ENCODE data around the gene GGA1. TPM values are rescaled to one million over a fixed set of nuclear protein-coding genes. Genes with fewer than 3 reads are reported as not detected.

Gene GGA1
- total and polyA plus RNA-seq, 9 of the 15 experiments (the other 6 are each of a cell fraction or from before 2014, with no cell fraction given): 1.5 to 69.5 (median 31.6) TPM

GRCh38 chr22:37608477-37609239 is at the start of gene GGA1 (continued):
- TF ChIP-seq NONO (IDR thresholded peaks at IDR 0.05; ENCODE audit: low read depth in 2 of 2, low read length in 1 of 2) (no peak), POLR3G (IDR thresholded peaks at IDR 0.05; ENCODE audit: extremely low read depth, insufficient read length, insufficient replicate concordance) (no peak), NKRF (IDR thresholded peaks at IDR 0.05; ENCODE audit: borderline replicate concordance) (peak; percentile 92; the same call in 1 of the 2 replicates), TARDBP (IDR thresholded peaks at IDR 0.05) (0 out of 2 replicates have a peak, but pooled peaks have one; percentile 43), DMBX1 (CRISPR knock-in tag; IDR thresholded peaks at IDR 0.05; ENCODE audit: borderline replicate concordance) (no peak), KLF10 (CRISPR knock-in tag; IDR thresholded peaks at IDR 0.05) (no peak), ZNF79 (CRISPR knock-in tag; IDR thresholded peaks at IDR 0.05; ENCODE audit: low read depth) (no peak), ZNF408 (CRISPR knock-in tag; IDR thresholded peaks at IDR 0.05; ENCODE audit: low read depth) (no peak), SUPT5H (IDR thresholded peaks at IDR 0.05) (peak; percentile 62), TCFL5 (CRISPR knock-in tag; conservative IDR thresholded peaks at IDR 0.05) (no peak), ZNF347 (CRISPR knock-in tag; IDR thresholded peaks at IDR 0.05; ENCODE audit: low read depth) (no peak), ZBTB43 (CRISPR knock-in tag; IDR thresholded peaks at IDR 0.05) (no peak), RNF219 (CRISPR knock-in tag; IDR thresholded peaks at IDR 0.05) (no peak), HDGF (IDR thresholded peaks at IDR 0.05) (no peak), BRD9 (IDR thresholded peaks at IDR 0.05; ENCODE audit: low read depth, partially characterized antibody) (no peak), MNT (conservative IDR thresholded peaks at IDR 0.05) (peak; percentile 91 to 95), CTCFL (IDR thresholded peaks at IDR 0.05; ENCODE audit: borderline replicate concordance, insufficient read depth, low read depth, low read length, poor library complexity, severe bottlenecking) (no peak)

Measured in K562 (cell line).